OCI-LY3 (cell line): ENCODE results near the gene CBY1.

Source experiments
- H2AFZ ChIP-seq: fragments of 200-600, 300-600 bp; shearing (Covaris generic); 2 replicates; pipeline ENCODE4 v1.6.0; 2014; ENCODE audit warnings: antibody characterized with exemption, low read depth, low read length
- H3K27ac ChIP-seq: fragments of 200-600, 300-600 bp; sonication (generic); 2 replicates; pipeline ENCODE4 v1.5.1; 2014; ENCODE audit warnings: mild to moderate bottlenecking, low read length, moderate library complexity, mixed read lengths
- H3K27me3 ChIP-seq: fragments of 200-600, 300-600 bp; sonication (generic); 2 replicates; pipeline ENCODE4 v1.6.1; 2014; ENCODE audit warnings: low read depth, low read length, mixed read lengths
- H3K36me3 ChIP-seq: fragments of 200-600, 300-600 bp; sonication (generic); replicated peaks from 2 replicates; pipeline ENCODE3; 2014; ENCODE audit warnings: low read depth, low read length, mixed read lengths
- H3K4me1 ChIP-seq: fragments of 300-600, 200-600 bp; sonication (generic); 2 replicates; pipeline ENCODE4 v1.6.1; 2014; ENCODE audit warnings: low read length, mixed read lengths
- H3K4me2 ChIP-seq: fragments of 200-600, 300-600 bp; sonication (generic); 2 replicates; pipeline ENCODE4 v1.6.1; 2014; ENCODE audit warnings: low read length, mixed read lengths
- H3K4me3 ChIP-seq: fragments of 300-600, 200-600 bp; sonication (generic); 2 replicates; pipeline ENCODE4 v1.5.1; 2014; ENCODE audit warnings: antibody characterized with exemption, mild to moderate bottlenecking, low read length, moderate library complexity
- H3K79me2 ChIP-seq: fragments of 300-600, 200-600 bp; shearing (Covaris generic); 2 replicates; pipeline ENCODE4 v1.6.1; 2014; ENCODE audit warnings: mild to moderate bottlenecking, low read length, mixed read lengths
- H3K9ac ChIP-seq: fragments of 300-600, 200-600 bp; shearing (Covaris generic); 2 replicates; pipeline ENCODE4 v1.6.0; 2014; ENCODE audit warnings: mild to moderate bottlenecking, low read length, moderate library complexity
- H3K9me3 ChIP-seq: fragments of 200-600, 300-600 bp; shearing (Covaris generic); 2 replicates; pipeline ENCODE4 v1.6.1; 2014; ENCODE audit warnings: low read length, mixed read lengths; ENCODE audit not compliant: insufficient read depth
- H4K20me1 ChIP-seq: fragments of 200-600, 300-600 bp; sonication (generic); 2 replicates; pipeline ENCODE4 v1.6.1; 2016; ENCODE audit warnings: low read length, mixed read lengths; ENCODE audit not compliant: insufficient read depth
- CTCF ChIP-seq: fragments of 200-600, 300-600 bp; sonication (generic); IDR thresholded peaks from 2 replicates; pipeline ENCODE4 v1.5.1; 2014; ENCODE audit warnings: antibody characterized with exemption, low read length, low read depth
- EZH2phosphoT487 ChIP-seq: fragments of 200-600 bp; shearing (Covaris generic); IDR thresholded peaks from 2 replicates; pipeline ENCODE4 v1.6.1; 2018; ENCODE audit warnings: antibody characterized with exemption, mixed run types, low read depth

CBY1 gene

GRCh38 chr22:38719196-38719595, 62.8 kb downstream of the CBY1 start:
- H3K27ac ChIP-seq, result no peak overlapping the region
- H3K4me2 ChIP-seq, result no peak overlapping the region
- H3K36me3 ChIP-seq, result peaks cover 66% of the 10 kb centered on the region
- TF ChIP-seq CTCF (no peak), EZH2phosphoT487 (no peak)
- H3K79me2 ChIP-seq, result peaks cover 40% of the 10 kb centered on the region
- H3K9ac ChIP-seq, result no peak overlapping the region
- no peaks in the 10 kb centered on the region for H3K9me3 ChIP-seq
- no peak overlapping the region for H3K4me3 ChIP-seq
- peaks cover 41% of the 10 kb centered on the region for H4K20me1 ChIP-seq
- H2AFZ ChIP-seq, result no peak overlapping the region
- H3K4me1 ChIP-seq, result no peaks in the 10 kb centered on the region
- no peaks in the 10 kb centered on the region for H3K27me3 ChIP-seq

- TF ChIP-seq CTCF (no peak), EZH2phosphoT487 (no peak)
- Histone ChIP-seq H3K9me3 (no peaks in the 10 kb centered on the region), H3K4me3 (no peak overlapping the region), H3K27me3 (no peaks in the 10 kb centered on the region), H2AFZ (no peak overlapping the region), H3K36me3 (peaks cover 74% of the 10 kb centered on the region), H3K4me1 (no peaks in the 10 kb centered on the region), H3K9ac (no peak overlapping the region), H3K4me2 (no peak overlapping the region), H4K20me1 (peaks cover 30% of the 10 kb centered on the region), H3K27ac (no peak overlapping the region), H3K79me2 (peaks cover 28% of the 10 kb centered on the region)
Observed at GRCh38 chr22:38720350-38720749, 63.9 kb downstream of the CBY1 start.

- Histone ChIP-seq H3K36me3 (peaks cover 75% of the 10 kb centered on the region), H3K9ac (no peak overlapping the region), H3K4me1 (no peaks in the 10 kb centered on the region), H3K27ac (no peak overlapping the region), H4K20me1 (peaks cover 18% of the 10 kb centered on the region), H3K4me3 (no peak overlapping the region), H3K79me2 (peaks cover 16% of the 10 kb centered on the region), H3K4me2 (no peak overlapping the region), H3K27me3 (no peaks in the 10 kb centered on the region), H3K9me3 (no peaks in the 10 kb centered on the region), H2AFZ (no peak overlapping the region)
- TF ChIP-seq CTCF (no peak), EZH2phosphoT487 (no peak)
Observed at GRCh38 chr22:38721551-38721950, 65.1 kb downstream of the CBY1 start.
